ENCODE measurements around the gene PCNX4.

PCNX4 gene

DNA sequence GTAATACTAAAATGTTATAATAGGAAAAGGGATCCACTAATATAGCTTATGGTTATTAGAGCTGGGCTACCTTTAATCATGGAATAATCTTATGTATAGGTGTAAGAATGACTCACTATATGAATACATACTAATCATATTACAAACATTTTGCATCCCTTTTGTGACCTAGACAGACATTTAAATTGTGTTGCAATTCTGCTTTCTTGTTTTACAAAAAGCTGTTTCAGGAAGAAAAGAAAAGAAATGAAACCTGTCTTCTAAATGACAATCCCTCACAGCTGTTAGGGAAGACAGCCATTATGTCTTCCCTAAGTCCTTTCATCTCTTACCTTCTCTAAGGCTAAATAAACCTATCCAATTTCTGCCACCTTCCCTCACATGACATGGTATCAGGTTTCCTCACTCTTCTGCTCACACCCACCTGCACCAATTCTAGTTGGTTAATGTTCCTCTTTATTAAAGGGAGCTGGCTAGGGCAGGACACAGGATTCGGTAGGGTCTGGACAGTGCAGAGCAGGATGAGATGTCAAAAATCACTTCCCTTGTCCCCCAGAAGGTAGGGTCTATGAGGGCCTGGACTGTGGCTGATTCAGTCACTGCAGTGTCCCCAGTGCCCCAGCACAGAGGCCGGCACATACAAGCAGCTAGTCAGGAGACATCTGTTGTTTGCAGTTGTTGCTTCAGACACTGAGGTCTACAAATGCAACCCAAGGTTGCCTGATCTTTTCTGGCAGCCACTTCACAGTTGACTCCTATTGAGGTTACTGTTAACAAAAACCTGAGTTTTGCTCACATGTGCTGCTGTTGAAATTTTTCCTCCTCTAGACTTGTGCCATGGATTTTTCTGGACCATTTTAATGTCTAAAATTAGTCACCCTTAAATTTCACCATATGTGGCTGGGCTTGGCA lies 69.7 kb downstream of the PCNX4 start:
- DNase-seq: peak in 1 of 2 donors; percentile 63
- Histone ChIP-seq H3K9me3 (no peaks in the 10 kb centered on the region), H3K27ac (peak overlapping the region; percentile 42 to 98), H3K36me3 (no peaks in the 10 kb centered on the region), H3K4me1 (peaks cover 0 to 81% (median 28%) of the 10 kb centered on the region in 4 donors), H3K27me3 (no peaks in the 10 kb centered on the region), H3K4me3 (no peak overlapping the region)
- no peak for TF ChIP-seq CTCF (IDR thresholded peaks at IDR 0.05)
- intact Hi-C loops (cut with DNase I; ENCODE audit: low total_unique reads): loop anchor here (5.0 to 10.0 kb wide), 2 partner anchors 69 to 83 kb away; partner anchors contain the start of genes PCNX4 and PPM1A

DNA sequence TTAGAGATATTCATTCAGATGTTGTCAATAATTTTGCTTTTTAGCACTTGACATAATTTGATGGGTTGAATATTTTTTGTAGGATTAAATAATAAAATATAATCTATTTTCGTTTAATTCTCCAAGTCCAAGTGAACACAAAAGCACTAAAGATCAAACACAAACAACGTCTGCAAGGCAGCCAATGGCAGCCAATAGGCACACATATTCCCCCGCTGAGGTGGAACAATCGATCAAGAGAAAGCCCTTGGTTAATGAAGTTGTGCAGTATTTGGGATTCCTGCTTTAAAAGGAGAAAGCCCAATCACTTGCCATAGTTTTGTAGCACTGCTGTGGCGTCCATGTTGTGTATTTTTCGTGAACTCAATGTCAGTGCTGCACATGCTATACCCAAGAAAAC lies 72.0 kb downstream of the PCNX4 start:
- DNase-seq: no peak
- Histone ChIP-seq H3K27me3 (no peaks in the 10 kb centered on the region), H3K4me1 (peaks cover 0 to 68% (median 29%) of the 10 kb centered on the region in 4 donors), H3K9me3 (no peaks in the 10 kb centered on the region), H3K36me3 (no peaks in the 10 kb centered on the region), H3K4me3 (peak overlapping the region; percentile 88 to 99), H3K27ac (peak overlapping the region; percentile 93 to 98)
- no peak for TF ChIP-seq CTCF (IDR thresholded peaks at IDR 0.05)
- intact Hi-C loops (cut with DNase I; ENCODE audit: low total_unique reads): loop anchor here (5.0 to 10.0 kb wide), 2 partner anchors 71 to 81 kb away; partner anchors contain the start of genes PCNX4 and PPM1A

- TF ChIP-seq CTCF (IDR thresholded peaks at IDR 0.05): no peak
- Histone ChIP-seq H3K36me3 (no peaks in the 10 kb centered on the region), H3K4me1 (peaks cover 0 to 62% (median 27%) of the 10 kb centered on the region in 4 donors), H3K27me3 (no peaks in the 10 kb centered on the region), H3K4me3 (peak overlapping the region; percentile 88 to 99), H3K27ac (peak overlapping the region; percentile 93 to 98), H3K9me3 (no peaks in the 10 kb centered on the region)
- no peak for DNase-seq
- intact Hi-C loops (cut with DNase I; ENCODE audit: low total_unique reads): loop anchor here (5.0 to 10.0 kb wide), 2 partner anchors 72 to 80 kb away; partner anchors contain the start of genes PCNX4 and PPM1A
Measured at GRCh38 chr14:60164404-60164711, 72.6 kb downstream of the PCNX4 start.

- peak; percentile 45 to 68 for TF ChIP-seq CTCF (IDR thresholded peaks at IDR 0.05)
- peak; percentile 84 to 92 for DNase-seq
- no peaks in the 10 kb centered on the region for H3K9me3 ChIP-seq
- no peaks in the 10 kb centered on the region for H3K36me3 ChIP-seq
- no peaks in the 10 kb centered on the region for H3K27me3 ChIP-seq
- peak within 1 kb of the TSS; percentile 88 to 99 for H3K4me3 ChIP-seq
- H3K4me1 ChIP-seq: peaks cover 0 to 57% (median 24%) of the 10 kb centered on the region in 4 donors
- intact Hi-C loops (cut with DNase I; ENCODE audit: low total_unique reads): loop anchor here (5.0 to 10.0 kb wide), 2 partner anchors 73 to 80 kb away; partner anchors contain the start of genes PCNX4 and PPM1A
- H3K27ac ChIP-seq: peak within 1 kb of the TSS; percentile 93 to 98
Measured at GRCh38 chr14:60164712-60165546, 73.2 kb downstream of the PCNX4 start, which contains the start of gene DHRS7. TSS of gene DHRS7 (minus strand) at chr14:60165398. CDS start at chr14:60165309, 89 bp downstream.

DNA sequence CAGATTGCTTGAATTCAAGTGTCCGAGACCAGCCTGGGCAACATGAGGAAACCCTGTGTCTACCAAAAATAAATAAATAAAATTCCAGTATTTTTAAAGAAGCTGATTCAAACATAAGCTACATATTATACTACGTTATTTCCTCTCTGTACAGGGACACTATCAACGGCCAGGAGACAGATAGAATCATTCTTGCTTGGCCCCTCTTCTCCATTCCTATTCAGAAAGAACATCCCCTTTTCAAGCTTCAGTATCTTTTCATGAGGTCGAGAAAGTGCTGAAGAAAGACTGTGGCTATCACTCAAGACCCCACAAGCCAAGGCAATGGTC lies 73.8 kb downstream of the PCNX4 start:
- Histone ChIP-seq H3K27me3 (no peaks in the 10 kb centered on the region), H3K27ac (peak overlapping the region; percentile 93 to 98), H3K4me3 (peak overlapping the region; percentile 88 to 99), H3K9me3 (no peaks in the 10 kb centered on the region), H3K4me1 (peaks cover 0 to 51% (median 21%) of the 10 kb centered on the region in 4 donors), H3K36me3 (no peaks in the 10 kb centered on the region)
- DNase-seq: no peak
- TF ChIP-seq CTCF (IDR thresholded peaks at IDR 0.05): no peak
- intact Hi-C loops (cut with DNase I; ENCODE audit: low total_unique reads): loop anchor here (10.0 kb wide), 1 partner anchor 79 kb away; the partner anchor contains the start of gene PPM1A

All from tibial artery (tissue), 4 donors.